HL-60 (cell line): ENCODE results near the gene MCAM.

Source experiments
- DNase-seq, 2 experiments: peaks; one replicate each; pipeline ENCODE4 v3.0.0-alpha.2; 2010 to 2020; ENCODE audit warnings: low read depth in 1 of 2, low spot score in 1 of 2
- H3K27ac ChIP-seq: fragments of 250-450 bp; sonication (Bioruptor Pico); replicated peaks from 2 replicates; pipeline ENCODE4 v1.5.1; 2020; ENCODE audit warnings: mild to moderate bottlenecking, moderate library complexity
- H3K27me3 ChIP-seq: fragments of 250-450 bp; sonication (Bioruptor Pico); 2 replicates; pipeline ENCODE4 v1.5.1; 2021; ENCODE audit warnings: mild to moderate bottlenecking, moderate library complexity; ENCODE audit not compliant: insufficient read depth, poor library complexity, severe bottlenecking
- H3K4me3 ChIP-seq: replicated peaks from 2 replicates; pipeline ENCODE4 v1.5.1; 2011; ENCODE audit warnings: mild to moderate bottlenecking, control low read depth, low read length; ENCODE audit not compliant: insufficient read depth
- CTCF ChIP-seq: IDR thresholded peaks from one replicate; pipeline ENCODE4 v1.5.1; 2011; ENCODE audit warnings: low read length, control low read depth, inconsistent platforms; ENCODE audit not compliant: insufficient read depth
- GABPA ChIP-seq: IDR thresholded peaks from 2 replicates; pipeline ENCODE4 v1.6.1; 2012; ENCODE audit warnings: low read depth
- POLR2AphosphoS5 ChIP-seq: IDR thresholded peaks from 2 replicates; pipeline ENCODE4 v1.6.1; 2012; ENCODE audit warnings: low read depth
- REST ChIP-seq: IDR thresholded peaks from 2 replicates; pipeline ENCODE4 v1.6.1; 2012; ENCODE audit warnings: low read depth; ENCODE audit not compliant: insufficient replicate concordance
- SPI1 ChIP-seq: IDR thresholded peaks from 2 replicates; pipeline ENCODE4 v1.6.1; 2012; ENCODE audit warnings: low read depth, mild to moderate bottlenecking, borderline replicate concordance

The MCAM gene

GRCh38 chr11:119267645-119268044 lies 49.3 kb downstream of the MCAM start:
- no peak for TF ChIP-seq CTCF
- no peak for TF ChIP-seq GABPA
- no peak for TF ChIP-seq SPI1
- no peak for TF ChIP-seq POLR2AphosphoS5
- no peak for TF ChIP-seq REST
- H3K27ac ChIP-seq: no peak overlapping the region
- no peak overlapping the region for H3K4me3 ChIP-seq
- no peak for DNase-seq
- H3K27me3 ChIP-seq: no peaks in the 10 kb centered on the region

- TF ChIP-seq GABPA: no peak
- H3K4me3 ChIP-seq: no peak overlapping the region
- no peak for DNase-seq
- H3K27ac ChIP-seq: no peak overlapping the region
- H3K27me3 ChIP-seq: no peaks in the 10 kb centered on the region
These were observed 50.2 kb downstream of the MCAM start for GRCh38 chr11:119266517-119267255.

- no peak for TF ChIP-seq GABPA
- TF ChIP-seq SPI1: no peak
- TF ChIP-seq CTCF: no peak
- TF ChIP-seq REST: no peak
- TF ChIP-seq POLR2AphosphoS5: no peak
- no peaks in the 10 kb centered on the region for H3K27me3 ChIP-seq
- DNase-seq: no peak
- H3K4me3 ChIP-seq: no peak overlapping the region
- no peak overlapping the region for H3K27ac ChIP-seq
These were observed 50.9 kb downstream of the MCAM start for GRCh38 chr11:119266063-119266462.

- H3K27ac ChIP-seq: no peak overlapping the region
- no peak overlapping the region for H3K4me3 ChIP-seq
- no peaks in the 10 kb centered on the region for H3K27me3 ChIP-seq
- DNase-seq: no peak
- TF ChIP-seq SPI1 (no peak), POLR2AphosphoS5 (no peak), REST (no peak), CTCF (no peak), GABPA (no peak)
These were observed 53.5 kb downstream of the MCAM start for GRCh38 chr11:119263352-119263940.
